ENCODE measurements around the gene ACER3.
"Not testable (repeated sequence)": the region's sequence is repeated elsewhere in the genome, so short reads cannot be mapped to it uniquely, and the experiment has no call there.

Gene ACER3

GRCh38 chr11:76860539-76861475 is at the start of gene ACER3:
ACER3 (plus strand) TSS chr11:76860918; CDS start chr11:76860977, 59 bp downstream.
- peak; percentile 91 for DNase-seq

DNA sequence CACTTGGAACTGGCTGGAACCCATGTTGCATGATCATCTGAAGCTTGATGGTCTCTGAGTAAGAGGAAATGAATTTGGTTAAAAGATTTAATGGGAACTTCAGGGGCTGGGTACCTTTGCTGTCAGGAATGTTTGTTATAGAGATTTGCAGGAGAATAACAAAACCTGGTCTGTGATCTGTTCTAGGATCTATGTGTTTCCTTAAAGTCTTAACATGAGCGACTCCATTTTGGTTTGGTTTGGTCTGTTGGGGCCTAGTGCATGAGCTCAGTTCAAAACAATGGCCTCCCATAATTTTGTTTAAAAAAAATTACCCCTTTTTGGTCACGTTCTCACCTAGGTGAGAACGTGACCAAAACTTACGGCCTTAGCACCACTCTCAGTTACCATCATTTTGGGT is 49.5 kb upstream of the ACER3 start:
- DNase-seq = no peak

DNA sequence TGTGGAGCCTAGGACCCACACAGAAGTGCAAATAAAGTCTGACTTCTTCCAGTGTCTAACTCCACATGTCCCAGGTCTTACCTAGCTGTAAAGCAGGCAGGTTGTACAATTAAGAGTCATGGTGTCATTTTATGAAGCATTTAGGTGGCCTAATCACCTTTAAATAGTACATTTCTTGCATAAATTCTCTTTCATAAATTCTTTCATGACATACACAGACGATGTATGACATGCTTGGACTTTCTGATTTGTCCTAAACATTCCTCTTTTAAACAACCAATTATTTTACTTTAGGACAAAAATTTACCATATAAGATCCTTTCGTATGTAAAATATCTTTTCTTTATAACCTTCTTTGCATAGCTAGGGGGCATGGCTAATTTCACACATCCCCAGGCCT is 46.3 kb upstream of the ACER3 start:
- no peak for DNase-seq

DNA sequence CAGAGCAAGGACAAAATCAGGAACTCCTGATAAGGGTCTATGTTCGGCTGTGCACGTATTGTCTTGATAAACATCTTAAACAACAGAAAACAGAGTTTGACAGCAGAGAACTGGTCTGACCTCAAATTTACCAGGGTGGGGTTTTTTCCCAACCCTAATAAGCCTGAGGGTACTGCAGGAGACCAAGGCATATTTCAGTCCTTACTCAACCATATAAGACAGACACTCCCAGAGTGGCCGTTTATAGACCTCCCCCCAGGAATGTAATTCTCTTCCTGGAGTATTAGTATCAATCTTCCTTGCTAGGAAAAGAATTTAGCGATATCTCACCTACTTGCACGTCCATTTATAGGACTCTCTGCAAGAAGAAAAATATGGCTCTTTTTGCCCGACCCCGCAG is 45.0 kb upstream of the ACER3 start:
- not testable (repeated sequence) for DNase-seq

DNA sequence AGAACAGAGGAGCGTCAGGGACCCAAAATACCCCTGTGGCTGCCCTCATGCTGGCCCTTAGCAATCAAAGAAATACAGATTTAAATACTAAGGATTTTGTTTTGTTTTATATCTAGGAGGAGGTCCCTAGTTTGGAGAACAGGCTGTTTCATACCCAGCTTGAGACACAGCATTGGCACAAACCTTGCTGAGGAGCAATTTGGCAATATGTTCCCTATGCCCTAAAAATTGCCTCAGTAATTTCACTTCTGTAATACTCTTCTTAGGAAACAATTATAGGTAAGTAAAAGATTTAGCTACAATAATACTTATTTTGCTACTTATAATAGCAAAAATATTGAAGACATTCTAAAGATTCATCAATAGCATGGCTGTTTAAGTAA is 40.5 kb upstream of the ACER3 start:
- DNase-seq = no peak

DNA sequence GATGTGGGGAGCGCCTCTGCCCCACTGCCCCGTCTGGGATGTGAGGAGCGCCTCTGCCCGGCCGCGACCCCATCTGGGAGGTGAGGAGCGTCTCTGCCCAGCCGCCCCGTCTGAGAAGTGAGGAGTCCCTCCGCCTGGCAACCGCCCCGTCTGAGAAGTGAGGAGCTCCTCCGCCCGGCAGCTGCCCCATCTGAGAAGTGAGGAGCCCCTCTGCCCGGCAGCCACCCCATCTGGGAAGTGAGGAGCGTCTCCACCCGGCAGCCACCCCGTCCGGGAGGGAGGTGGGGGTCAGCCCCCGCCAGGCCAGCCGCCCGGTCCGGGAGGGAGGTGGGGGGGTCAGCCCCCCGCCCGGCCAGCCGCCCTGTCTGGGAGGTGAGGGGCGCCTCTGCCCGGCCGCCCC is 39.3 kb upstream of the ACER3 start:
- not testable (repeated sequence) for DNase-seq

DNA sequence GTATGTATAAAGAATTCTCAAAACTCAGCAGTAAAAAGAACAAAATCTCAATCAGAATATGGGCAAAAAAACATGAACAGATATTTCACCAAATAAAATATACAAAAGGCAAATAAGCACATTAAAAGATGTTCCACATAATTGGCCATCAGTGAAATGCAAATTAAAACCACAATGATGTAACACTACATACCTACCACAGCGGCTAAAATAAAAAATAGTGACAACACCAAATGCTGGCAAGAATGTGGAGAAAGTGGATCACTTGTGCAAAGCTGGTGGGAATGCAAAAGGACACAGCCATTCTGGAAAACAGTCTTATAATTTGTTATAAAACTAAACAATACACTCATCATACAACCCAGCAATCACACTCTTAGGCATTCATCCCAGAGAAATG is 38.3 kb upstream of the ACER3 start:
- DNase-seq = no peak

DNA sequence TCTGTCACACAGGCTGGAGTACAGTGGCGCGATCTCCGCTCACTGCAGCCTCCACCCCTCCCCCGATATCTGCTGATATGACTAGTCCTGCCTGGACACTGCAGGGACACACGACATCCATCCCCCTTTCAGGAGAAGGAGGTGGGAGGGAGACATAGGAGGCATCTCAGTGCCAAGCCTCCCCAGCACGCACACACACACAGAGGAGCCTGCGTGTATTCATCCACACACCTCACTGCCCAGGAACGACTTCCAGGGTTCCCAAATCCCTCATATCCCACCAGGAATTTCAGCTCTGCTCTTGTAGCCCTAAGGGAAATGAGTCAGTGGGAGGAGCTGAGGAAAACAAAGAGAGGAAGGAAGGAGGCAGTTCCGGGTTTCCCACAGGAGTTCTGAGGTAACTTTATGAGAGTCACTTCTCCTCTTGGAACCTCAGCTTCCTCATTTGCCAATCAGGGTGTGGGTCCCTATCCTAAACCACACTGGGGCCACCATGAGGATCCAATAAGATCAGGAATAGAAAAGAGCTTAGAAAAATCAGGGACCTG is 37.2 kb upstream of the ACER3 start:
- no peak for DNase-seq

DNA sequence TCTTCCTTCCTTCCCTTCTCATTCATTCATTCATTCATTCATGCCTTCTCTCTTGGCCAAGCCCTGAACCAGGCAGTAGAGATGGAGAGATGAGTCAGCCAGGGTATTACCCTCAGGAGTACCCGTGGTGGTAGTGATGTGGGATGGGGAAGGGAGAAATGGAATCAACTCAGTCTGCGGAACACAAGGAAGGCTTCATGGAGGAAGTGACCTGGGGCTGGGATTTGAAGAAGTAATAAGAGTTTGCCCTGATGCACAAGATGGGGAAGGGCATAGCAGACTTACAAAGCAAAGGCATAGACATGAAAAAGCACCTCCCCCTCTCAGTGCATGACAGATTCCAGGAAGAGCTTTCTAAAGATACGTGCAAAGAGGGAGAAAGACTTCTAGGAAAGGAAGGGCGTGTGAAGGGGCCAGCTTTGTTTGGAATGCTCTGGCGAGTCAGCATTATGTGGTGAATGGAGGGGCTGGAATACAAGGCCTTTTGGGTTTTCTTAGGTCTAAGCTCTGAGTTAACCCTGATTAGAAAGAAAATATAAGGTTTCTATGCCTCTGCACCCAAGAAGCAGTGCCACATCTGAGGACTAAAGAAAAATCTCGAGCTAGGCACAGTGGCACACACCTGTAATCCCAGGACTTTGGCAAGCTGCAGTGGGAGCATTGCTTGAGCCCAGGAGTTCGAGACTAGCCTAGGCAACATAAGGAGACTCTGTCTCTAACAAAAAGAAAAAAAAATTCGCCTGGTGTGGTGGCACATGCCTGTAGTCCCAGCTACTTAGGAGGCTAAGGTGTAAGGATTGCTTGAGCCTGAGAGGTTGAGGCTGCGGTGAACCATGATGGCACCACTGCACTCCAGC is 36.4 kb upstream of the ACER3 start:
- DNase-seq = no peak

- DNase-seq = no peak
Observed at GRCh38 chr11:76824980-76825725, 35.6 kb upstream of the ACER3 start.

DNA sequence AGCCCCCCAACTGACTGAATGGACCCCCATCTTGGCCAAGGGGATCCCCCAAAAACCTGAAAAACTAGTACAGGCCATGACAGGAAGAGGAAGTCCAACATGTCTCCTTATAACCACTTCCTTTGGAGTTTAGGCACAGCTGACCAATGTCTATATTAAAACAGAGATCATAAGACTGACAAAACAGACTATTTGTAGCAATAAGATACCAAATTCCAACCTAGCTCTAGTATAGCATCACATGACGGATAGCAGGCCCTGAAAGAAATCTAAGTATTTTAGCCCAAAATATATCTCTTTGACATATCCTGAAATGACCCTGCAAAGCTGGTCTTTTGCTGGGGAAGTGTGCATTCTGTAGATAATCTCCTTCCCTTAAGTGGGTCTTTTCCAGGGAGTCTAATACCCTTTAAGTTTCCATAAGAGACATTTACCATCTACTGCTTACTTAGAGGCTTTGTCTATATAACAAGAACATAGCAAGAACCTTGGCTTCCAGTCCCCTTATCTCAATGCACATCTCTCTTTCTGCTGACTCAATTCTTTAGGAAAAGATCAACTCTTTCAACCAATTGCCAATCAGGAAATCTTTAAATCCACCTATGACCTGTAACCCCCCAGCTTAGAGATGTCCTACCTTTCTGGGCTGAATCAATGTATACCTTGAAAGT is 34.9 kb upstream of the ACER3 start:
- no peak for DNase-seq

DNA sequence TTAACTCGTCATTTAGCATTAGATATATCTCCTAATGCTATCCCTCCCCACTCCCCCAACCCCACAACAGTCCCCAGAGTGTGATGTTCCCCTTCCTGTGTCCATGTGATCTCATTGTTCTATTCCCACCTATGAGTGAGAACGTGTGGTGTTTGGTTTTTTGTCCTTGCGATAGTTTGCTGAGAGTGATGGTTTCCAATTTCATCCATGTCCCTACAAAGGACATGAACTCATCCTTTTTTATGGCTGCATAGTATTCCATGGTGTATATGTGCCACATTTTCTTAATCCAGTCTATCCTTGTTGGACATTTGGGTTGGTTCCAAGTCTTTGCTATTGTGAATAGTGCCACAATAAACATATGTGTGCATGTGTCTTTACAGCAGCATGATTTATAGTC is 34.2 kb upstream of the ACER3 start:
- DNase-seq = not testable (repeated sequence)

GRCh38 chr11:76827005-76827404 is 33.7 kb upstream of the ACER3 start:
- not testable (repeated sequence) for DNase-seq

GRCh38 chr11:76830639-76831327 is 29.9 kb upstream of the ACER3 start:
- no peak for DNase-seq

GRCh38 chr11:76831686-76832310 is 28.9 kb upstream of the ACER3 start:
- no peak for DNase-seq

DNA sequence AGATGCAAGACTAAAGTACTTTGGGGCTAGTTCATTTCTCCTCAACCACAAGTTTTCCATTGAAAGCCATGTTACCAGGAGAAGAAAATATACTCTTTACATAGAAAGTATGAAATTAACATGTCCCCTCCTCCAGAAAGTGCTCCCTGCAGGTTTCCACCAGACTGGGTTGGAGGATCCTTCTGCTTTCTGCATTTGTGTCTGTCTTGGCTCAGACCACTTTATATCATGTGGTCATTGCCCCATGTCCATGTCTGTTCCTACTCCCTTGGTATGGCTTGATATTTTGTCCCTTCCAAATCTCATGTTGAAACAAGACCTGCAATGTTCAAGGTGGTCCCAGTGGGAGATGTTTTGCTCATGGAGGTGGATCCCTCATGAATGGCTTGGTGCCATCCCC is 28.4 kb upstream of the ACER3 start:
- DNase-seq = no peak

GRCh38 chr11:76834151-76834550 is 26.6 kb upstream of the ACER3 start:
- no peak for DNase-seq

- no peak for DNase-seq
Observed at GRCh38 chr11:76835036-76835435, 25.7 kb upstream of the ACER3 start.

DNA sequence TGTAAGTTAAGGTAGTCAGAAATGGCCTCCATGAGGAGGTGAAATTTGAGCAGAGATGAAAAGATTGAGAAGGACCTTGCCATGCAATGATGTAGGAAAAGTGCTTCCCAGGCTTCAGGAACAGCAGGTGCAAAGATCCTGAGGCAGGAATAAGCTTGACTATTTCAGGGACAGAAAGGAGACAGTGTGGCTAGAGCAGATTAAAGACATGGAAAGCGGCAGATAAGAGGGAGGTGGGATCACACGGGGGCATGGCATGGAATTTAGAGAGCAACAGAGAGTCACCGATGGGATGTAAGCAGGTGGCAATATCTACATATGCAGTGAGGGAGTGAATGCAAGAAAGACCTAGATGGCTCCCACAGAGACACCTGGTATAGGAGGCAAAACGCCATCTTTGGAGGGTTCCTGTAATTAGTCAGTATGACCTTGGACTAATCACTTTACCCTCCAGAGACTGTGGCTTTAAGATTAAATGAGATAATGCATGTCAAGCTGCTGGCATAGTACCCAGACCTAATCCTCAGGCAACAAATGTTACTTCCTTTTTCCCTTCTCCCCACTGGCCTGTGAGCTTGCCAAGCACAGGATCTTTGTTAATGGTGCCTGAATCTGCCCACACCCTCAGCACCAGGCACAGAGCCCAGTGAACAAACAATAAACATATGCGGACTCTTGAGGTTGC is 24.6 kb upstream of the ACER3 start:
- DNase-seq = peak; percentile 53

DNA sequence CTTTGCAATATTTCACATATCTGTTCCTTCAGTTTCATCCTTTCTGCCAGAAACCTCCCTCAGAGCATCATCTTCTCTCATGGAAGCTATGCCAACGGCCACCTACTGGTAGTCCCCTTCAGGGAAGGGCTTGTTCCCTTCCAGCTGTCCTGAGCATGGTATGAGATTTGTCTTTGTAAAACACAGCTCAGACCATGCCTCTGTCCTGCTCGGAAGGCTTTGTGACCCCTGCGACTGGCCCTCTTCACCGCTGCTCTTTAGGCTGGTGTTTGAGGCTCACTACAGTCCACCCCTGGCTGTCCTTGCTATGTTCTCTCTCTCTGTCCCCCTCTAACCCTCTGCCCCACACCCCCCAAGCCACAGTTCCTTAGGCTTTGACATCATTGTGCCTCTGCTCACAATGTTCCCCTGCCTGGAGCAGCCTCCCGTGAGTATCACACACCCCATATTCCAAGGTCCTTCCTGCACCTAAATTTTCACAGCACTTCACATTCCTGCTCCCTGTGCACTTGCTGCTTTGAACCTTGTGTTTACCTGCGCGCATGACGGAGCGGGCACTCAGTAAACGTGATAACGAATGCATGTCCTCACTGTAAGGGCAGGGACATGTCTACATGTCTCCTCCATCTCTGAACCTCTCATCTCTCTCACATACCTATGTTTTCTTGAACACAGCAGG is 24.0 kb upstream of the ACER3 start:
- no peak for DNase-seq

Measured in femur (tissue), 1 donor.